Measurements from ENCODE around the gene TMEM43.

DNA sequence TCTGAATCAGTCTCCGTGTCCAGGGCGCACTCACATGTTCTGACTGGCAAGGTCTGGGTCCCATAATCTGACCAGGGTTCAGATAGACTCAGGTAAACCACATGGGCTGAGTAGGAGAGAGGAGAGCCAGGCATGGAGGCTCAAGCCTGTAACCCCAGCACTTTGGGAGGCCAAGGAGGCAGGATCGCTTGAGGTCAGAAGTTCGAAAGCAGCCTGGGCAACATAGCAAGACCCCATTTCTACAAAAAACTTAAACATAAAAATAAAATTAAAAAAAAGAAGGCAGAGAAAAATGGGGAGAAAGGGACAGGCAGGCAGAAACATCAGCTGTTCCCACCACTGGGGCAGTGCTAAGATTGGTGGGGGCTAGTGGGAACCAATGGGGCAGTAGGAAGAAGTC, 5.4 kb downstream of the TMEM43 start:
- TF ChIP-seq, protein P1, sequence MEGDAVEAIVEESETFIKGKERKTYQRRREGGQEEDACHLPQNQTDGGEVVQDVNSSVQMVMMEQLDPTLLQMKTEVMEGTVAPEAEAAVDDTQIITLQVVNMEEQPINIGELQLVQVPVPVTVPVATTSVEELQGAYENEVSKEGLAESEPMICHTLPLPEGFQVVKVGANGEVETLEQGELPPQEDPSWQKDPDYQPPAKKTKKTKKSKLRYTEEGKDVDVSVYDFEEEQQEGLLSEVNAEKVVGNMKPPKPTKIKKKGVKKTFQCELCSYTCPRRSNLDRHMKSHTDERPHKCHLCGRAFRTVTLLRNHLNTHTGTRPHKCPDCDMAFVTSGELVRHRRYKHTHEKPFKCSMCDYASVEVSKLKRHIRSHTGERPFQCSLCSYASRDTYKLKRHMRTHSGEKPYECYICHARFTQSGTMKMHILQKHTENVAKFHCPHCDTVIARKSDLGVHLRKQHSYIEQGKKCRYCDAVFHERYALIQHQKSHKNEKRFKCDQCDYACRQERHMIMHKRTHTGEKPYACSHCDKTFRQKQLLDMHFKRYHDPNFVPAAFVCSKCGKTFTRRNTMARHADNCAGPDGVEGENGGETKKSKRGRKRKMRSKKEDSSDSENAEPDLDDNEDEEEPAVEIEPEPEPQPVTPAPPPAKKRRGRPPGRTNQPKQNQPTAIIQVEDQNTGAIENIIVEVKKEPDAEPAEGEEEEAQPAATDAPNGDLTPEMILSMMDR (optimal IDR thresholded peaks at IDR 0.05 in 1 of 3, IDR thresholded peaks at IDR 0.05 in 1 of 3, conservative IDR thresholded peaks at IDR 0.05 in 1 of 3; ENCODE audit: extremely low read depth in 1 of 3, insufficient read depth in 2 of 3, low read length in 3 of 3): no peak
- no peak for TF ChIP-seq EZH2 (IDR thresholded peaks at IDR 0.05; ENCODE audit: low read length)

All from keratinocyte (primary cell).